Kidney epithelial cell (primary cell): ENCODE results near the gene ASH1L. TPM values are rescaled to one million over a fixed set of nuclear protein-coding genes. Genes with fewer than 3 reads are reported as not detected.

ENCODE experiments used
- DNase-seq: peaks from one replicate; pipeline ENCODE4 v3.0.0-alpha.2; 2010; ENCODE audit warnings: low read depth
- H3K27me3 ChIP-seq: 2 replicates; pipeline ENCODE4 v1.6.0; 2011; ENCODE audit warnings: low read length; ENCODE audit not compliant: control insufficient read depth, insufficient read depth
- H3K36me3 ChIP-seq: 2 replicates; pipeline ENCODE4 v1.5.1; 2011; ENCODE audit warnings: low read length; ENCODE audit not compliant: control insufficient read depth, insufficient read depth
- H3K4me3 ChIP-seq: 2 replicates; pipeline ENCODE4 v1.5.1; 2011; ENCODE audit warnings: low read depth, mild to moderate bottlenecking, control low read depth, low read length
- total RNA-seq: library from RNA; depleted of rRNA; stranded (reverse); fragments of >200 nt; gene quantifications from 2 replicates; pipeline ENCODE4 v1.2.3, GENCODE V29; 2015
- TF ChIP-seq, protein P1 (sequence below): IDR thresholded peaks from 2 replicates; pipeline ENCODE4 v1.5.1; 2011; ENCODE audit warnings: mild to moderate bottlenecking, moderate library complexity, low read length, control low read depth, inconsistent platforms; ENCODE audit not compliant: insufficient read depth, poor library complexity, severe bottlenecking

Gene ASH1L
- total RNA-seq, 1 donor from 2014 or later = 19.5 TPM

DNA sequence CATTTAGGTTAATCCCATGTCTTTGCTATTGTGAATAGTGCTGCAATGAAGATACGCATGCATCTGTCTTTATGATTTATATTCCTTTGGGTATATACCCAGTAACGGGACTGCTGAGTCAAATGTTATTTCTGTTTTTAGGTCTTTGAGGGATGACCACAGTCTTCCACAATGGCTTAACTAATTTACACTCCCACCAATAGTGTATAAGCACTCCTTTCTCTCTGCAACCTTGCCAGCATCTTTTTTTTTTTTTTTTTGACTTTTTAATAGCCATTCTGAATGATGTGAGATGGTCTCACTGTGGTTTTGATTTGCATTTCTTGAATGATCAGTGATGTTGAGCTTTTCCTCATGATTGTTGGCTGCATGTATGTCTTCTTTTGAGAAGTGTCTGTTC is 33.5 kb downstream of the ASH1L start:
- no peak for DNase-seq
- Histone ChIP-seq H3K4me3 (no peak overlapping the region), H3K36me3 (no peaks in the 10 kb centered on the region), H3K27me3 (no peaks in the 10 kb centered on the region)
- TF ChIP-seq, protein P1, sequence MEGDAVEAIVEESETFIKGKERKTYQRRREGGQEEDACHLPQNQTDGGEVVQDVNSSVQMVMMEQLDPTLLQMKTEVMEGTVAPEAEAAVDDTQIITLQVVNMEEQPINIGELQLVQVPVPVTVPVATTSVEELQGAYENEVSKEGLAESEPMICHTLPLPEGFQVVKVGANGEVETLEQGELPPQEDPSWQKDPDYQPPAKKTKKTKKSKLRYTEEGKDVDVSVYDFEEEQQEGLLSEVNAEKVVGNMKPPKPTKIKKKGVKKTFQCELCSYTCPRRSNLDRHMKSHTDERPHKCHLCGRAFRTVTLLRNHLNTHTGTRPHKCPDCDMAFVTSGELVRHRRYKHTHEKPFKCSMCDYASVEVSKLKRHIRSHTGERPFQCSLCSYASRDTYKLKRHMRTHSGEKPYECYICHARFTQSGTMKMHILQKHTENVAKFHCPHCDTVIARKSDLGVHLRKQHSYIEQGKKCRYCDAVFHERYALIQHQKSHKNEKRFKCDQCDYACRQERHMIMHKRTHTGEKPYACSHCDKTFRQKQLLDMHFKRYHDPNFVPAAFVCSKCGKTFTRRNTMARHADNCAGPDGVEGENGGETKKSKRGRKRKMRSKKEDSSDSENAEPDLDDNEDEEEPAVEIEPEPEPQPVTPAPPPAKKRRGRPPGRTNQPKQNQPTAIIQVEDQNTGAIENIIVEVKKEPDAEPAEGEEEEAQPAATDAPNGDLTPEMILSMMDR = no peak

DNA sequence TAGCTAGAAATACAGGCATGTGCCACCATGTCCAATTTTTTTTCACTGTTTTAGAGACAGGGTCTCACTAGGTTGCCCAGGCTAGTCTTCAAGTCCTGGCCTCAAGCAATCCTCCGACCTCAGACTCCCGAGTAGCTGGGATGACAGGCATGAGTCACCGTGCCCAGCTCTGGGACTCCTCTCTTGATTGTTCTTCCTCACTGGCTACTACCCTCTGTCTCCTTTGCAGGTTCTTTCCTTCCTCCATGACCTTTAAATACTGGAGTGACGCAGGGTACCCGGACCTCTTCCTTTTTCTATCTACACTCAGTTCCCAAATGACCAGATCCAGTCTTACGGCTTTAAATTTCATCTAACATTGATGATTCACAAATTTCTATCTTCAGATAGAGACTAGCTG is 34.9 kb downstream of the ASH1L start:
- H3K36me3 ChIP-seq = no peaks in the 10 kb centered on the region
- H3K4me3 ChIP-seq = no peak overlapping the region
- no peaks in the 10 kb centered on the region for H3K27me3 ChIP-seq
- no peak for DNase-seq
- TF ChIP-seq, protein P1 = no peak

DNA sequence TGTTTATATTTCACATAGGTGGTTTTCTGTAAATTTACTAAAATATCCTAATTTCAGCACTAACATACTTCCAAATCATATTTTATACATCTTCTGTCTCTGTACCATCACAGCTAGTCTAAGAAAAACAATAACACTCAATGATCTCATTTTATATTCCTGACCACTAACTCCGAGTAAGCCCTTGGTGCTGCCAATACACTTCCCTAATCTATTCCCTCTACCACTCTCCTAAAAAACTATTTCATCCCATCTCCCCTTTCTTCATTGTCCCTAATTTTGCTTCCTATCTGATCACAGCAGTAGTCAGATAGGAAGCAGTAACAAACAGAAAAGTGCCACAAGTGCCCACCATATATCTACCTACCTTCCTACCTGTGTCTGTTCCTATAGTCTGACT is 36.2 kb downstream of the ASH1L start:
- H3K27me3 ChIP-seq = no peaks in the 10 kb centered on the region
- no peak overlapping the region for H3K4me3 ChIP-seq
- TF ChIP-seq, protein P1 = no peak
- DNase-seq = no peak
- no peaks in the 10 kb centered on the region for H3K36me3 ChIP-seq

DNA sequence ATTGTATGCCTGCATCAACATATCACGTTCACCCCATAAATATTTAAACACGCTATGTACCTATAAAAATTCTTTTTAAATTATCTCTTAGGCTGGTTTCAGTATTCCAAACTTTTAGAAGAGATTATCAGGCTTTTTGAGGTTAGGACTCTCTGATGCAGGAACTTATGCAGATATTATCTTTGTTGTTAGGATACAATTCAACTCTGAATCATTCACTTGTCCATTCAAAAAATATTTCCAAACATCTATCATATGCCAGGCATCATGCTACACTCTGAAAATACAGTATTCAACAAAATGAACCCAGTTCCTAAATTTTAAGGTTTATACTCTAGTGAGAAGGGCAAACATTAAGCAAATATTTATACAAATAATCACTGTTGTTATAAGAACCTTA is 40.5 kb downstream of the ASH1L start:
- Histone ChIP-seq H3K27me3 (no peaks in the 10 kb centered on the region), H3K4me3 (no peak overlapping the region), H3K36me3 (no peaks in the 10 kb centered on the region)
- TF ChIP-seq, protein P1 = no peak
- DNase-seq = no peak

DNA sequence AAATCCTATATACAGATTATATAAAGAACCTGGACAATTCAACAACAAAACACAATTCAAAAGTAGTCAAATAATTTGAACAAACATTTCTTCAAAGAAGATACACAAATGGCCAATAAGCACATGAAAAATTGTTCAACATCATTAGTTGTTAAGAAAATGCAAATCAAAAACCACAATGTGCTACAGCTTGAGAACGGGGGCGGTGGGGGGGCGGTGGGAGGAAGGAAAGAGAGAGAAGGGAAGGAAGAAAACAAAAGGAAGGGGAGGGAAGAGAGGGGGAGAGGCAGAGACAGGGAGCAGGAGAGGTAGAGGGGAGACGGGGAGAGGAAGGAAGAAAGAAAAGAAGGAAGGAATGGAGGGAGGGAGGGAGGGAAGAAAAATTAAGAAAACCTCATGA is 44.1 kb downstream of the ASH1L start:
- DNase-seq = no peak
- Histone ChIP-seq H3K4me3 (no peak overlapping the region), H3K36me3 (no peaks in the 10 kb centered on the region), H3K27me3 (no peaks in the 10 kb centered on the region)
- TF ChIP-seq, protein P1 = no peak

DNA sequence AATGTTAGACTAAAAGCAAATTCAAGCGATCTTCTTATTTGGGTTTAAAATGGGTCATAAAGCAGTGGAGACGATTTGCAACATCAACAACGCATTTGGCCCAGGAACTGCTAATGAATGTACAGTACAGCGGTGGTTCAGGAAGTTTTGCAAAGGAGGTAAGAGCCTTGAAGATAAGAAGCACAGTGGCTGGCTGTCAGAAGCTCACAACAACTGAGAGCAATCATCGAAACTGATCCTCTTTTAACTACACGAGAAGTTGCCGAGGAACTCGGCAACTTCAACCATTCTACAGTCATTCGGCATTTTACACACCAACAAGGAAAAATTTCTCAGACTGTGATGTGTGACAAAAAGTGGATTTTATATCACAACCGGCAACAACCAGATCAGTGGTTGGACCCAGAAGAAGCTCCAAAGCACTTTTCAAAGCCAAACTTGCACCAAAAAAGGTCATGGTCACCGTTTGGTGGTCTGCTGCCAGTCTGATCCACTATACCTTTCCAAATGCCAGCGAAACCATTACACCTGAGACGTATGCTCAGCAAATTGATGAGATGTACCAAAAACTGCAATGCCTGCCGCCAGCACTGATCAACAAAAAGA is 47.9 kb downstream of the ASH1L start:
- Histone ChIP-seq H3K27me3 (no peaks in the 10 kb centered on the region), H3K4me3 (no peak overlapping the region), H3K36me3 (no peaks in the 10 kb centered on the region)
- TF ChIP-seq, protein P1 = no peak
- DNase-seq = no peak
